ENCODE data around the gene RPEL1.
"Not testable (repeated sequence)": the region's sequence is repeated elsewhere in the genome, so short reads cannot be mapped to it uniquely, and the experiment has no call there.

RPEL1 gene

DNA sequence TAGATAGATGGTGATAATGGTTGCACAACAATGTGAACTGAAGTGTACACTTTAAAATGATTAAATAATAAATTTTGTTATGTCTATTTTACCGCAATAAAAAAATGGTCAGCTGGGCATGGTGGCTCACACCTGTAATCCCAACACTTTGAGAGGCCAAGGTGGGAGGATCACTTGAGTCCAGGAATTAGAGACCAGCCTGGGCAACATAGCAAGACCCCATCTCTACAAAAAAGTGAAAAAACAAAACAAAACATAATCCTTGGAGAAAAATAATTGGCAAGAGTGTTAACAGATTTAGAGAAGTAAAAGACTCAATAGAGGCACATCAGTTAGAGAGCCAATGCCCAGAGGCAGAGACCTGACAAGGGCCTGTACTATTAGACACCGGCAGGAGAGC, 9.9 kb upstream of the RPEL1 start:
- DNase-seq, result no peak

DNA sequence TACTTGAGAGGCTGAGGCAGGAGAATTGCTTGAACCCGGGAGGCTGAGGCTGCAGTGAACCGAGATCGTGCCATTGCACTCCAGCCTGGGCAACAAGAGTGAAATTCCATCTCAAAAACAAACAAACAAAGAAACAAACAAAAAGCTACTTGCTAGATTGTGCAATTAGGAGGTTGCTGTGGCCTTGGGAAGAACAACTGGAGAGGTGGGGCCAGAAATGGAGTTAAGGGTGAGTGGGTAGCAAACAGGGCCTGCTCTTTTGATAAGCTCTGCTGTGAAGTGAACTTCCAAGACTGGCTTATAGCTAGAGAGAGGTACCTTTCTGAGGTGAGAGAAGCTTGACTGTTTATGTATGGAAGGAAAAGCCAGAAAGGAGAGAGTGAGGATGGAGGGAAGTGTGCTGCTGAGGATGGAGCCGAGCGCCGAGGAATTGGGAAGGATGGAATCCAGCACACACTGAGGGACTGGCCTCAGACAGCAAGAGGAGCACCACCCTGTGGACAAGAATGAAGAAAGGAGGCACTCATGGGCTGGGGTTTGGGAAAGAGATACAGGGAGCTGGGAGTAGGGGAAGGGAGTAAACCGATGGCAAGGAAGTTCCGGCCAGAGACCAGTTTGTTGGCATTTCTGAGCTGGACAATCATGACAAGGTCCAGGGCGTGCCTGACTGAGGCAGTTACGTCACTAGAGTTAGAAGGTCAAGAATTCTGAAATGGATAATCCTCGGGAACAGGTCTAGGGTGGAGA, 7.0 kb upstream of the RPEL1 start:
- no peak for DNase-seq

DNA sequence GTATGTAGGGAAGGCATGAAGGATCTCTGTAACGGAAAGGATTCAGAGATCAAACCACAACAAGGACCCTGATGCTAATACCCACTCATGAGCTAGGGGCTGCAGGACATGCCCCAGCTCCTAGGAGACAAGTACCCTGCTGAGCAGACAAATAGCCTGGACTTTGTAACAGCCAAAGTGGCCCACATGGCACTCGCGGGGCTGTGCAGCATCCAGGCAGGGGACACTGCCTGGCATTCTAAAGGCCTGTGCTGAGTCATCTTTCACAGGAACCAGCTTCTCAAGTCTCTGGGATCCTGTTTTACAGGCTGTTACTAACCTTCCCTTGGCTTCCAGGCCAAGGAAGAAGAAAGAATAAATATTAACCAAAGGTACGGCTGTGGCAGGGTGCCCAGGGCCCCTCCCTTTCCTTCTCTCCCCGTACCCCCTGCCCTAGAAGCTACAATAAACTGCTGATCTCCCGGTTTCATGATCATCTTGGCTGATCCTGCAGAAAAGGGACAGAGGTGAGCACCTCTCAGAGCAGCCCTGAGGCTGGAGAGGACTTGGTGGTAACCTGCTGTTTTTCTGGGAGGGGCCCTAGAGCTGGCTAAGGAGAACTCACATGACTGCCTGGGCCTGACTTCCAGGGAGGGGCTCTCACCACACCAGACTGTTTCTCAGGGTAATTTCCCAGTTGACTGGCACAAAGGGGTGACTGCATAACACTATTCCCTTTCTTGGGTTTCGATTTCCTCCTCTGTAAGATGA, 4.2 kb upstream of the RPEL1 start:
- DNase-seq, result no peak

DNA sequence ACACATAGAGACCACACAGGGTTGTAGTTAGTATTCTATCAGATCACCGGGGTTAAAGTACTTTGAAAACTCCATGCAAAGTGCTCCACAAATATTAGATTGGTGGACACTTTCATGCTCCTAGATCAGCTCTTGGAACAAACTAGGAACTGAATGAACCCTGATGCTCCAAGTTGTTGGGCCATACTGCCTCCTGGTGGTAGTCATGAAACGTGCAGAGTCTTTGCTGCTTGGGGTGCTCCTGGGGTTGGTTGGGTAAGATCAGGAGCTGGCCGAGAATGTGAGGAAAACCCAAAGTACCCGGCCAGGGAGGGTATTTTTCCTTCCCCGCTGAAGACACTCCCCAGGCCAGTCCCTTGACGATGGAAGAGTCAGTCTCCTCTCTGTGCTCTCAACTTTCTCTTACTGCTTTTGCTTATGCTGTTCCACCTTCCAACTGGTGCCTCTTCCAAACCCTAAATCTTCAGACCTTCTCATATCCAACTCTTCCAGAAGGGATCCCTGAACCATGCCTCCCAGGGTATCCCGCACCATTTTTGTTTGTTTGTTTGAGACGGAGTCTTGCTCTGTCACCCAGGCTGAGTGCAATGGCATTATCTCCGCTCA, 918 bp upstream of the RPEL1 start:
- DNase-seq, result peak; percentile 64

DNA sequence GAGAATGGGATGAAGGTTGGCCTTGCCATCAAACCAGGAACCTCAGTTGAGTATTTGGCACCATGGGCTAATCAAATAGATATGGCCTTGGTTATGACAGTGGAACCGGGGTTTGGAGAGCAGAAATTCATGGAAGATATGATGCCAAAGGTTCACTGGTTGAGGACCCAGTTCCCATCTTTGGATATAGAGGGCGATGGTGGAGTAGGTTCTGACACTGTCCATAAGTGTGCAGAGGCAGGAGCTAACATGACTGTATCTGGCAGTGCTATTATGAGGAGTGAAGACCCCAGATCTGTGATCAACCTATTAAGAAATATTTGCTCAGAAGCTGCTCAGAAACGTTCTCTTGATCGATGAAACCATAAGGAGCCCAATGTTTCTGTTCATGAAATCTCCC, 637 bp downstream of the RPEL1 start:
- DNase-seq, result no peak

DNA sequence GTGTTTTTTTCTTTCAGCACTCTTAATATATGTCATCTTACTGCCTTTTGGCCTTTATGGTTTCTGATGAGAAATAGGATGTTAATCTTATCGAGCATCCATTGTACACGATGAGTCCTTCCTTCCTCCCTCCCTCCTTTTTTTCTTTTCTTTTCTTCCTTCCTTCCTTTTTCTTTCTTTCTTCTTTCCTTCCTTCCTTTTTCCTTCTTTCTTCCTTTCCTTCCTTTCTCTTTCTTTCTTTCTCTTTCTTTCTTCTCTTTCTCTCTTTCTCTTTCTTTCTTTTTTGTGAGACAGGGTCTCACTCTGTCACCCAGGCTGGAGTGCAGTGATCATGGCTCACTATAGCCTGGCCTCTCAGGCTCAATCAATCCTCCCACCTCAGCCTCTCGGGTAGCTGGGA, 8.4 kb downstream of the RPEL1 start:
- DNase-seq, result no peak

DNA sequence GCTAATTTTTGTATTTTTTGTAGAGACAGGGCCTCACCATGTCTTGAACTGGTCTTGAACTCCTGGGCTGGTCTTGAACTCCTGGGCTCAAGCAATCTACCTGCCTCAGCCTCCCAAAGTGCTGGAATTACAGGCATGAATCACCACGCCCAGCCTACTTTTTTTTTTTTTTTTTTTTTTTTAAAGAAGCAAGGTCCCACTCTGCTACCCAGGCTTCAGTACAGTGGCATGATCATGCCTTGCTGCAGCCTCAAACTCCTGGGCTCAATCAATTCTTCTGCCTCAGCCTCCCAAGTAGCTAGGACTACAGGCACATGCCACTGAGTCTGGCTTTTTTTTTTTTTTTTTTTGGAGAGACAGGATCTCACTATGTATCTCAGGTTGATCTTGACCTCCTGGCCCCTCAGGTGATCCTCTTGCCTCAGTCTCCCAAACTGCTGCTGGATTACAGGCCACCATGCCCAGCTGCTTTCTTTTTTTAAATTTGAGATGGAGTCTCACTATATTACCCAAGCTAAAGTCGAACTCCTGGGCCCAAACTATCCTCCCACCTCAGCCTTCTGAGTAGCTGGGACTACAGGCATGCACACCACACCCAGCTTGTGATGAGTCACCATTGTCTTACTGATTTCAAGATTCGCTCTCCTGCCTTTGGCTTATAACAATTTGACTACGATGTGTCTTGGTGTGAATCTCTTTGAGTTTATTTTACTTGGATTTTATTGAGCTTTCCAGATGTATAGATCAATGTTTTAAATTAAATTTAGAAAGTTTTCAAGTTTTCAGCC, 9.0 kb downstream of the RPEL1 start:
- no peak for DNase-seq

DNA sequence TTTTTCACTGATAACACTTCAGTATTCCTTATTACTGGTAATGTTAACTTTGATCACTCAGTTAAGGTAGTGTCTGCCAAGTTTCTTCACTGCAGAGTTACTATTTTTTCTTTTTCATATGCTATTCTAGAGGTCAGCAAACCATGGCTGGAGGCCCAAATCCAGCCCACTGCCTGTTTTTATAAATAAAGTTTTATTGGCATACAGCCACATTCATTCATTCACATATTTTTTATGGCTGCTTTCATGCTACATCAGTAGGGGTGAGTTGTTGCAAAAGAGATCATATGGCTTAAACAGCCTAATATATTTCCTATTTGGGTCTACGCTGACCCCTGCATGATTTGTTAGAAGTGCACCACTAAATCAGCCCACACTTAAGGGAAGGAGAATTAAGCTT, 10.9 kb downstream of the RPEL1 start:
- DNase-seq, result no peak

DNA sequence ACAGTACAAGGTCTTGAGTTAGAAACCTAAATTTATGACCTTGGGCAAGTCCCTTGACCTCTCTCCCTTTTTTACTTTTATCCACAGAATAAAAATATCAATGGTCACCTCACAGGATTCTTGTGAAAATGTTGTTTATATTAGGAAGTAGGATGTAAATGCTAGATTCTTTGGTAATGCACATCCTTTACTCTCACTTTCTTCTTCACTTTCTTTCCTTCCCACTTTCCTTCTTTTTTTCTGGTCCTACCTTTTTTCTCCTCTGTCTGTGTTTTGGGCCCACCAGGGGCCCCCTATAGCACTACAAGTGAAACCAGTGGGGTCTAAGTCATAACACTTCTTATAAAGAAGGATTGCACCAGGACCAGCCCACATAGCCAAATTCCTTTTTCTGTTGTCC, 12.1 kb downstream of the RPEL1 start:
- no peak for DNase-seq

DNA sequence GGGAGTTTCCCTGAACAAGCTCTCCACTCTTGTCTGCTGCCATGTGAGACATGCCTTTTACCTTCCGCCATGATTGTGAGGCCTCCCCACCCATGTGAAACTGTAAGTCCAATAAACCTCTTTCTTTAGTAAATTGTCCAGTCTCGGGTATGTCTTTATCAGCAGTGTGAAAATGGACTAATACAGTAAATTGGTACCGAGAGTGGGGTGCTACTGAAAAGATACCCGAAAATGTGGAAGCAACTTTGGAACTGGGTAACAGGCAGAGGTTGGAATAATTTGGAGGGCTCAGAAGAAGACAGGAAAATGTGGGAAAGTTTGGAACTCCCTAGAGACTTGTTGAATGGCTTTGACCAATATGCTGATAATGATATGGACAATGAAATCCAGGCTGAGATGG, 13.2 kb downstream of the RPEL1 start:
- not testable (repeated sequence) for DNase-seq

DNA sequence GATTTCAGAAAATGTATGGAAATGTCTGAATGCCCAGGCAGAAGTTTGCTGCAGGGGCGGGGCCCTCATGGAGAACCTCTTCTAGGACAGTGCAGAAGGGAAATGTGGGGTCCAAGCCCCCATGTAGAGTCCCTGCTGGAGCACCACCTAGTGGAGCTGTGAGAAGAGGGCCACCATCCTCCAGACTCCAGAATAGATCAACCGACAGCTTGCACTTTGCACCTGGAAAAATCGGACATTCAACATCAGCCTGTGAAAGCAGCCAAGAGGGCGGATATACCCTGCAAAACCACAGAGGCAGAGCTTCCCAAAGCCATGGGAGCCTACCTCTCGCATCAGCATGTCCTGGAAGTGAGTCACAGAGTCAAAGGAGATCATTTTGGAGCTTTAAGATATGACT, 14.3 kb downstream of the RPEL1 start:
- no peak for DNase-seq

DNA sequence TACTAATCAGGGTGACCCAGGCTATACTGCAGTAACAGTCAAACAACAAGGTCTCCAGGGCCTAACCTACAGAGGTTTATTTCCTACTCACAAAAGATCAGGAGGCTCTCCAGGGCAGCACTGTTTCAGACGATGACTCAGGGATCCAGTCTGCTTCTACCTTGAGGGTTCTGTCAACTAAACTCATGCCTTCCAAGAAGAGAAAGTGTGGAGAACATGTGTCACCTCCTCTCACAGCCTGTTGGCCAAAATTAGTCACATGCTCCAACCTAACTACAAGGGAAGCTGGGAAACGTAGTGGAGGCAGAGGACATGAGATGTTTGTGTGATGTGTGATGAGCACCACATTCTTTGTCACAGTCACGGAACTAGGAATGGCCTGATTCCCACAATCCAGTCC, 16.5 kb downstream of the RPEL1 start:
- DNase-seq, result no peak

DNA sequence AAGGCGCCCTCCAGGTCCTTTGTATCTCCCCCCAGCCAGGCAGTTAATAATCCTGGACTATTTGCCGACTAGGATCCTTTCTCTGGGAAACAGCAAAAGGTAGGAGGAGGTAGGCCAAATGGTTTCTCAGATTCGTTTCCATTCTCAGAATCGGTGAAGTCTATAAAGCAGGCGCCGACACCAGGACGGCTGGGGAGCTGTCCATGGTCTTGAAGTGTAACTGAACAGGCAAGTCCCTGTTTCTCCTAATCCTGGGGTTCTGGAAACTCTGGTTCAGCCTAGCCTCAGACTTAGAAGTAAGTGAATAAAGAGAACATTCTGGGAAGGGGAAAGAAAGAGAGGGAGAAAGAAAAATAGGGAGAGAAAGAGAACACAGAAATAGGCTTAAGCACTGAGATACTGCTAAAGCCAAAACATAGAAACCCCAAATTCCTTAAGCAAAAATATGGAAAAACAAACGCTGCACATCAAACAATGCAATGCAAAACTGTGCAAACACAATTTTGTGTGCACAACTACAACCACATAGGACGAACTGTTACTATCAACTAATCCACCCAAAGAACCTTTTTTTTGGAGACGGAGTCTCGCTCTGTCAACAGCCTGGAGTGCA, 20.1 kb downstream of the RPEL1 start:
- DNase-seq, result peak; percentile 63

DNA sequence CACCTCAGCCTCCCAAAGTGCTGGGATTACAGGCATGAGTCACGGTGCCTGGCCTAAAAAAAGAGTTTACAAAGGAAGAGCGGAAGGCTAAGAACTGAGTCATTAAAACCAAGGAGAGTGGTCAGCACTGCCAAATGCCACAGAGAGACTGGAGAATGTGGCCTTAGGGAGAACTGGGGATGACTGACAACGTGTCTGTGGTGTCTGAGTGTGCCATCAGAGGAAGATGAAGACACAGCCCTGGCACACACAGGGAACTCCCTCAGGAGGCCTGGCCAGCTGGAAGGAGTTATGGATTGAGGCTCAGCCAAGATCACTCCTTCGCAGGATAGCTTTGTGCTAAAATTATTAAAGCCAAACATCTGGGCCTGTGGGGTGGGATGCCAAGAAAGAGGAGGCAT, 27.4 kb downstream of the RPEL1 start:
- DNase-seq, result peak; percentile 53

DNA sequence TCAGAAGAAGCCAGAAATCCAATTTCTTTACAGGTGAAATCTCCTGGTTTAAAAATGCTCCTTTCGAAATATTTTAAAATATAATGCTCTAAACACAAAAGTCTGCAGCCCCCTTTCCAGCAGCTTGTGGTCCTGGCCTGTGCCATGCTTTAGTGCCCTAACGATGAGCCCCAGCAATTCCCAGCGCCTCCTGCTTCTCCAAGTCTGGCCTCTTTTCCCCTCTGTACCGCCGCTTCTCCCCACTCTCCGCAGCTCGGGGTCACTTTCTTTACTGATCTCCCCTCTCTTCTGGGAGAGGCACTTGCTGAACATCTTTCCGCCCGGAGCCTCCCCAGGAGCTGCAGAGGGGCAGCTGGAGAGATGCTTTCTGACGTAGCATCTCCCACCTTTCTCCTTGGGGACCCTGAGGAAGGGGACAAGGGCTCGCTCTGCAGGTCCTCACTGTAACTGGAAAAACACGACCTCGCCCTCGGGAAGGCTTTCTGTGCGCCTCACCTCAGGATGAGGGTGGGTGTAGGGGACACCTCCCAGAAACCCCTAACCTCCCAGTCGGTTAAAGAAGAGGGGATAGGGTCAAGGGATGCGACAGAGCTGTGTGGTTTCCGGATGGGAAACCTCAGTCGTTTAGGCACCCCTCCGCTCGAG, 30.7 kb downstream of the RPEL1 start:
- DNase-seq, result no peak

DNA sequence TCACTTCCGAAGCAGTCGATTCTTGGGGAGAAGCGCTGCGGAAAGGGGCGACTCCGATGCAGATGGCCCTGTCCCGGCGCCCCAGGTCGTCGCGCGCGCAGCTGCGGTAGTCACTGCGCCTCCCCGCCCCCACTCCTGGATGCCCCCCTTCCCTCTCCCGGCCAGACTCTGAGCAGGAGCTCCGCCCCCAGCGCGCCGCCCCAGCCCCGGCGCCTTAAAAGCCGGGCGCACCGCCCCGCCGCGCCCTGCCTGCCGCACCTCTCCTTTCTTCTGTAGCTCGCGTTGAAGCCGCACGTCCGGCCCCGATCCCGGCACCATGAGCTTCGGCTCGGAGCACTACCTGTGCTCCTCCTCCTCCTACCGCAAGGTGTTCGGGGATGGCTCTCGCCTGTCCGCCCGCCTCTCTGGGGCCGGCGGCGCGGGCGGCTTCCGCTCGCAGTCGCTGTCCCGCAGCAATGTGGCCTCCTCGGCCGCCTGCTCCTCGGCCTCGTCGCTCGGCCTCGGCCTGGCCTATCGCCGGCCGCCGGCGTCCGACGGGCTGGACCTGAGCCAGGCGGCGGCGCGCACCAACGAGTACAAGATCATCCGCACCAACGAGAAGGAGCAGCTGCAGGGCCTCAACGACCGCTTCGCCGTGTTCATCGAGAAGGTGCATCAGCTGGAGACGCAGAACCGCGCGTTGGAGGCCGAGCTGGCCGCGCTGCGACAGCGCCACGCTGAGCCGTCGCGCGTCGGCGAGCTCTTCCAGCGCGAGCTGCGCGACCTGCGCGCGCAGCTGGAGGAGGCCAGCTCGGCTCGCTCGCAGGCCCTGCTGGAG, 31.4 kb downstream of the RPEL1 start, which contains the start of gene INA:
Gene INA (plus strand): TSS at position 243 of the 817 bp plus-strand sequence. CDS start 74 bp downstream, at position 317.
- peak; percentile 29 for DNase-seq

DNA sequence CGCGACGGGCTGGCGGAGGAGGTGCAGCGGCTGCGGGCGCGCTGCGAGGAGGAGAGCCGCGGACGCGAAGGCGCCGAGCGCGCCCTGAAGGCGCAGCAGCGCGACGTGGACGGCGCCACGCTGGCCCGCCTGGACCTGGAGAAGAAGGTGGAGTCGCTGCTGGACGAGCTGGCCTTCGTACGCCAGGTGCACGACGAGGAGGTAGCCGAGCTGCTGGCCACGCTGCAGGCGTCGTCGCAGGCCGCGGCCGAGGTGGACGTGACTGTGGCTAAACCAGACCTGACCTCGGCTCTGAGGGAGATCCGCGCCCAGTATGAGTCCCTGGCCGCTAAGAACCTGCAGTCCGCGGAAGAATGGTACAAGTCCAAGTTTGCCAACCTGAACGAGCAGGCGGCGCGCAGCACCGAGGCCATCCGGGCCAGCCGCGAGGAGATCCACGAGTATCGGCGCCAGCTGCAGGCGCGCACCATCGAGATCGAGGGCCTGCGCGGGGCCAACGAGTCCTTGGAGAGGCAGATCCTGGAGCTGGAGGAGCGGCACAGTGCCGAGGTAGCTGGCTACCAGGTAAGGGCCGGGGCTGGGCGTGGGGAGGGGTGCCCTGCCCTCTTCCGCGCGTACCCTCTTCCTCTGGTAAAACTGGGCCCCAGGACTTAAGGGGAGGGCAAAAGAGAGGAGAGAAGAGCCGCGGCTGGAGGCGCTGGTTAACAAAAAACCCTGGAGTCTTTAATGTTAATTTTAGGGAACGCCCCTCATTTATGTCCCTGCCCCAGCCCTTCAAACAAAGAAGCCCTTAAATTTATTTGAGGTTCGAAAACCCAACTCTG, 32.2 kb downstream of the RPEL1 start:
- no peak for DNase-seq

DNA sequence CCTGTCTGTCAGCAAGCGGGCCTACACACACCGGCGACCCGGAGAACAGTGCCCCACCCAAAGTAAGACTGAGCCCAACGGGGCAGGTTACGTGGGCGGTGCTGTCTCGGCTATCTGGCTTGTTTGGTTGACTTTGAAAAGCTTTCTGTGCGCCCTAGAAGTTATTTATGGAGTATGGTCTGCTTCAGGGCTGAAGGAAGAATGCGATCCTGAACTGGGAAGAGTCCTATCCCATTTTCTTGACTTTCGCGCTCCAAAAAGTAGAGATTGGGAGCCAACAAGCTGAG, 32.8 kb downstream of the RPEL1 start:
- DNase-seq, result no peak

DNA sequence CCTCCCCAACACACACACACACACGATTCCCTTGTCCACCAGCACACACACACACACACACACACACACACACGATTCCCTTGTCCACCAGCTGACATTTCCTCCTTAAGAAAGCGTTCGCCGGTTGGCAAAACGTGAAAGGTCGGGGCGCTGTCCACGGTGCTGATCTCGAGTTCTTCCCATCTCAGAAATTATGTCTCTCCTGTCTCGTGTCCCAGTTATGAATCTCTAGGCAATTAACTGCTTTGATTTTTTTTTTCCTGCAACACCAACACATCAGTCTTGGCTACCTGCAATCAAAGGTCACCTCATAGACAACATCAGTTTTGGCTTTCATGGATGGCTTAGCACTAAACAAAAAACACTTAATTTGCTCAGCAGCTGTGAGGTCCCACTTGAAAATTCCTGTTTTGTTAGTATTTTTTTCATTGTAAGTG, 33.2 kb downstream of the RPEL1 start:
- DNase-seq, result peak; percentile 60

DNA sequence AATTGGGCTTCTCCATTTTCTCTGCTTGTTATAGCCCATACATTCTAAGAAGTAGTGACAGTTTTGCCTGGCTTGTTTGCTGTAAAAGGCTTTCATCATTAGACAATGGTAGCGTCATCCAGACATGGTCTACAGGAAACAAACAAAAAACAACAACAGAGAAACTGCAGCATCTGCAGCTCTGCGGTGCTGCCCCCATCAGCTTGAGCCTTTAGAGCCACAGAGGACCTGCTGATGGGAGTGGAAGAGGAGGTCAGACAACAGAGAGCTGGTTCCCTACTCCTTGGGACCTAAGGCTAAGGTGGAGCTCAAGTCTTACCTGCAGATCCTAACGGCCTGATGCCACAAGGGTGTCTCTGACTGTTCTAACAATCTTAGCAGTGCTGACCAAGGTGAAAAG, 34.3 kb downstream of the RPEL1 start:
- DNase-seq, result no peak

DNA sequence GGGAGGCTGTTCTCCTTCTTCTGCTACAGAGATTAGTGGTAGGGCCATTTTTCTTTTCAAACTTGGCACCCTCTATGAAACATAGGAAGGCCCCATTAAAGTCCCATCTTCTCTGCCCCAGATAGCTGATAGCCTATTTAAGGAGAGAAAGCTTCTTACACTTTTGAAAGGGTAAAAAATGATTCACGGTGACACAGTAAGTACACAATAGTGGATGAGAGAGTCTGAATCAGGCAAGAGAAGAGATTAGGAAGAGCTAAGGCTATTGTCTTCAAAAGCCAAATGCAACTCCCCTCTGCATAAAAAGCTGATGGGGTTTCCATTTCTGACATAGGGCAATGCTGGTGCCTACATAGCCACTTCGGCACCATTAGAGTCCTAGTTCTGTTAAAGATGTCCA, 34.8 kb downstream of the RPEL1 start:
- DNase-seq, result no peak
